HG03575 (cell line): ENCODE measurements around the gene GNAT1.

Source experiments
- ATAC-seq: cut with Tn5 transposase; IDR thresholded peaks from one replicate; pipeline ENCODE4 v1.9.1; 2021; ENCODE audit not compliant: unreplicated experiment, insufficient number of reproducible peaks, low FRiP score; ENCODE audit errors: extremely low read depth

Gene GNAT1

GRCh38 chr3:50190936-50191660, at the start of gene GNAT1:
GNAT1 (plus strand) TSS chr3:50191610; CDS start chr3:50191726, 116 bp downstream.
- no peak for ATAC-seq

- no peak for ATAC-seq
Observed at GRCh38 chr3:50146316-50146901, 45.0 kb upstream of the GNAT1 start.

GRCh38 chr3:50147016-50147415, 44.4 kb upstream of the GNAT1 start:
- no peak for ATAC-seq

- ATAC-seq, result no peak
Observed at GRCh38 chr3:50147447-50147846, 44.0 kb upstream of the GNAT1 start.

- no peak for ATAC-seq
Observed at GRCh38 chr3:50147861-50148260, 43.5 kb upstream of the GNAT1 start.

GRCh38 chr3:50150404-50150750, 41.0 kb upstream of the GNAT1 start:
- ATAC-seq, result no peak

GRCh38 chr3:50150863-50151686, 40.3 kb upstream of the GNAT1 start:
- ATAC-seq, result no peak

GRCh38 chr3:50151728-50152127, 39.7 kb upstream of the GNAT1 start:
- no peak for ATAC-seq

- ATAC-seq, result no peak
Observed at GRCh38 chr3:50153782-50154475, 37.5 kb upstream of the GNAT1 start.

GRCh38 chr3:50154476-50154839, 37.0 kb upstream of the GNAT1 start:
- no peak for ATAC-seq

- no peak for ATAC-seq
Observed at GRCh38 chr3:50154840-50155490, 36.4 kb upstream of the GNAT1 start, which contains the start of gene SEMA3F. SEMA3F (plus strand) TSS chr3:50155324; CDS start chr3:50159623, 4,299 bp downstream.

GRCh38 chr3:50155491-50155878, 35.9 kb upstream of the GNAT1 start:
- no peak for ATAC-seq

- ATAC-seq, result no peak
Observed at GRCh38 chr3:50155891-50156290, 35.5 kb upstream of the GNAT1 start.

- no peak for ATAC-seq
Observed at GRCh38 chr3:50156549-50157493, 34.6 kb upstream of the GNAT1 start.

- ATAC-seq, result no peak
Observed at GRCh38 chr3:50157827-50158529, 33.4 kb upstream of the GNAT1 start.

GRCh38 chr3:50158530-50159146, 32.8 kb upstream of the GNAT1 start:
- no peak for ATAC-seq

GRCh38 chr3:50160561-50160983, 30.8 kb upstream of the GNAT1 start:
- no peak for ATAC-seq
